ENCODE results near the gene RDH13.

Gene RDH13

GRCh38 chr19:55082020-55082851 lies 19.3 kb upstream of the RDH13 start:
- H3K4me3 ChIP-seq (ENCODE audit: low read depth, low read length): no peak overlapping the region
- H3K9me3 ChIP-seq (ENCODE audit: control insufficient read depth, insufficient read depth, low read depth, low read length): no peaks in the 10 kb centered on the region
- peaks cover 0 to 4% of the 10 kb centered on the region in 2 experiments; a peak in 1 of 3 replicates for H3K36me3 ChIP-seq (ENCODE audit: control insufficient read depth in 2 of 2, insufficient read depth in 1 of 2, low read length in 2 of 2)
- no peak overlapping the region for H3K27ac ChIP-seq (ENCODE audit: extremely low read depth, low read depth, low read length)
- CTCF ChIA-PET: interaction anchor here (0.6 kb wide), 1 partner anchor 601 kb away, joined by 3 read pairs; no protein-coding TSS in a partner anchor
- no peaks in the 10 kb centered on the region for H3K4me1 ChIP-seq (ENCODE audit: control insufficient read depth, insufficient read depth, low read length)
- TF ChIP-seq ZSCAN4 (tag by site-specific recombination; IDR thresholded peaks at IDR 0.05) (no peak), ZBTB44 (tag by site-specific recombination; IDR thresholded peaks at IDR 0.05) (no peak), SP2 (tag by site-specific recombination; IDR thresholded peaks at IDR 0.05) (peak; percentile 83), KLF8 (tag by site-specific recombination; IDR thresholded peaks at IDR 0.05) (peak; percentile 98), KLF1 (tag by site-specific recombination; IDR thresholded peaks at IDR 0.05) (0 out of 2 replicates have a peak, but pooled peaks have one; percentile 19), SP3 (tag by site-specific recombination; IDR thresholded peaks at IDR 0.05) (peak; percentile 57)
- POLR2A ChIA-PET: interaction anchor here (0.5 kb wide), 1 partner anchor 11 kb away, joined by 4 read pairs; no protein-coding TSS in a partner anchor

- no peak overlapping the region for H3K4me3 ChIP-seq (ENCODE audit: low read depth, low read length)
- no peaks in the 10 kb centered on the region for H3K4me1 ChIP-seq (ENCODE audit: control insufficient read depth, insufficient read depth, low read length)
- no peaks in the 10 kb centered on the region for H3K36me3 ChIP-seq (ENCODE audit: control insufficient read depth in 2 of 2, insufficient read depth in 1 of 2, low read length in 2 of 2)
- no peak overlapping the region for H3K27ac ChIP-seq (ENCODE audit: extremely low read depth, low read depth, low read length)
- TF ChIP-seq GFI1B (tag by site-specific recombination; IDR thresholded peaks at IDR 0.05) (no peak), ZBTB7A (tag by site-specific recombination; IDR thresholded peaks at IDR 0.05; ENCODE audit: low read depth) (no peak), ZBTB8A (tag by site-specific recombination; IDR thresholded peaks at IDR 0.05) (no peak), KLF17 (tag by site-specific recombination; IDR thresholded peaks at IDR 0.05) (no peak), SALL2 (tag by site-specific recombination; IDR thresholded peaks at IDR 0.05; ENCODE audit: borderline replicate concordance) (no peak), GLIS1 (tag by site-specific recombination; IDR thresholded peaks at IDR 0.05) (no peak)
- CTCF ChIA-PET: no interaction called here
- POLR2A ChIA-PET: no interaction called here
- H3K9me3 ChIP-seq (ENCODE audit: control insufficient read depth, insufficient read depth, low read depth, low read length): no peaks in the 10 kb centered on the region
These were observed 18.7 kb upstream of the RDH13 start for GRCh38 chr19:55081770-55082019.

- H3K36me3 ChIP-seq (ENCODE audit: control insufficient read depth in 2 of 2, insufficient read depth in 1 of 2, low read length in 2 of 2): no peaks in the 10 kb centered on the region
- CTCF ChIA-PET: interaction anchor here (0.6 to 1.4 kb wide), 3 partner anchors 8 to 58 kb away, joined by 3 to 13 read pairs (median 3); no protein-coding TSS in a partner anchor
- POLR2A ChIA-PET: interaction anchor here (1.5 kb wide), 1 partner anchor 36 kb away, joined by 5 read pairs; the partner anchor contains the start of gene PPP1R12C
- no peaks in the 10 kb centered on the region for H3K4me1 ChIP-seq (ENCODE audit: control insufficient read depth, insufficient read depth, low read length)
- no peak overlapping the region for H3K27ac ChIP-seq (ENCODE audit: extremely low read depth, low read depth, low read length)
- no peaks in the 10 kb centered on the region for H3K9me3 ChIP-seq (ENCODE audit: control insufficient read depth, insufficient read depth, low read depth, low read length)
- peak overlapping the region; percentile 29 for H3K4me3 ChIP-seq (ENCODE audit: low read depth, low read length)
- TF ChIP-seq ZNF324 (tag by site-specific recombination; IDR thresholded peaks at IDR 0.05) (no peak), ZNF148 (tag by site-specific recombination; IDR thresholded peaks at IDR 0.05; ENCODE audit: borderline replicate concordance) (no peak), MZF1 (tag by site-specific recombination; IDR thresholded peaks at IDR 0.05; ENCODE audit: borderline replicate concordance) (no peak), ZBTB44 (tag by site-specific recombination; IDR thresholded peaks at IDR 0.05) (no peak), TSHZ1 (tag by site-specific recombination; IDR thresholded peaks at IDR 0.05; ENCODE audit: borderline replicate concordance) (no peak)
These were observed 18.2 kb upstream of the RDH13 start for GRCh38 chr19:55080968-55081769.
